ENCODE results near the gene SDK2.

Gene SDK2

GRCh38 chr17:73308017-73308823, 336.0 kb downstream of the SDK2 start:
- ChIA-PET CTCF (interaction anchor here (0.6 to 7.7 kb wide), 6 partner anchors 14 to 63 kb away, joined by 3 to 50 read pairs (median 4); no protein-coding TSS in a partner anchor), POLR2A (interaction anchor here (0.6 to 1.5 kb wide), 8 partner anchors 8 to 113 kb away, joined by 3 to 8 read pairs (median 4); a partner anchor contains a TSS)
- peaks cover 0 to 6% of the 10 kb centered on the region in 2 experiments; a peak in 1 of 3 replicates for H3K36me3 ChIP-seq (ENCODE audit: control insufficient read depth in 2 of 2, insufficient read depth in 1 of 2, low read length in 2 of 2)
- peaks cover 38% of the 10 kb centered on the region for H3K4me1 ChIP-seq (ENCODE audit: control insufficient read depth, insufficient read depth, low read length)
- H3K9me3 ChIP-seq (ENCODE audit: control insufficient read depth, insufficient read depth, low read depth, low read length), result no peaks in the 10 kb centered on the region
- H3K4me3 ChIP-seq (ENCODE audit: low read depth, low read length), result no peak overlapping the region
- H3K27ac ChIP-seq (ENCODE audit: extremely low read depth, low read depth, low read length), result peak overlapping the region; percentile 35
- TF ChIP-seq ZNF239 (tag by site-specific recombination; IDR thresholded peaks at IDR 0.05) (no peak), ZNF777 (tag by site-specific recombination; IDR thresholded peaks at IDR 0.05; ENCODE audit: borderline replicate concordance) (no peak), TRIM28 (IDR thresholded peaks at IDR 0.05; ENCODE audit: borderline replicate concordance, low read length) (no peak), ZNF2 (tag by site-specific recombination; IDR thresholded peaks at IDR 0.05) (0 out of 2 replicates have a peak, but pooled peaks have one; percentile 12), ZNF416 (tag by site-specific recombination; IDR thresholded peaks at IDR 0.05) (no peak), KLF8 (tag by site-specific recombination; IDR thresholded peaks at IDR 0.05) (no peak), ZNF341 (tag by site-specific recombination; IDR thresholded peaks at IDR 0.05; ENCODE audit: low read depth) (peak; percentile 70), ZSCAN23 (tag by site-specific recombination; IDR thresholded peaks at IDR 0.05) (no peak), ZNF114 (tag by site-specific recombination; IDR thresholded peaks at IDR 0.05) (no peak), ZNF791 (tag by site-specific recombination; IDR thresholded peaks at IDR 0.05) (no peak), SP2 (tag by site-specific recombination; IDR thresholded peaks at IDR 0.05) (peak; percentile 43; the same call in 1 of the 2 replicates), ZNF544 (tag by site-specific recombination; IDR thresholded peaks at IDR 0.05) (no peak), SCRT1 (tag by site-specific recombination; IDR thresholded peaks at IDR 0.05; ENCODE audit: borderline replicate concordance) (no peak), PRDM1 (tag by site-specific recombination; IDR thresholded peaks at IDR 0.05) (no peak), ZNF654 (tag by site-specific recombination; IDR thresholded peaks at IDR 0.05; ENCODE audit: low read depth) (no peak), WT1 (tag by site-specific recombination; IDR thresholded peaks at IDR 0.05) (no peak), ZNF488 (tag by site-specific recombination; IDR thresholded peaks at IDR 0.05) (no peak), HOXA7 (CRISPR knock-in tag; IDR thresholded peaks at IDR 0.05; ENCODE audit: borderline replicate concordance) (no peak), KLF16 (tag by site-specific recombination; IDR thresholded peaks at IDR 0.05) (no peak), MEIS1 (CRISPR knock-in tag; IDR thresholded peaks at IDR 0.05; ENCODE audit: borderline replicate concordance) (no peak), ZNF274 (IDR thresholded peaks at IDR 0.05; ENCODE audit: low read length) (no peak), ZNF274 (tag by site-specific recombination; IDR thresholded peaks at IDR 0.05; ENCODE audit: borderline replicate concordance) (no peak), PATZ1 (tag by site-specific recombination; IDR thresholded peaks at IDR 0.05) (peak; percentile 69; the same call in 1 of the 2 replicates), ZNF292 (tag by site-specific recombination; IDR thresholded peaks at IDR 0.05; ENCODE audit: borderline replicate concordance, low read depth) (no peak)
- TF ChIP-seq, protein P1, sequence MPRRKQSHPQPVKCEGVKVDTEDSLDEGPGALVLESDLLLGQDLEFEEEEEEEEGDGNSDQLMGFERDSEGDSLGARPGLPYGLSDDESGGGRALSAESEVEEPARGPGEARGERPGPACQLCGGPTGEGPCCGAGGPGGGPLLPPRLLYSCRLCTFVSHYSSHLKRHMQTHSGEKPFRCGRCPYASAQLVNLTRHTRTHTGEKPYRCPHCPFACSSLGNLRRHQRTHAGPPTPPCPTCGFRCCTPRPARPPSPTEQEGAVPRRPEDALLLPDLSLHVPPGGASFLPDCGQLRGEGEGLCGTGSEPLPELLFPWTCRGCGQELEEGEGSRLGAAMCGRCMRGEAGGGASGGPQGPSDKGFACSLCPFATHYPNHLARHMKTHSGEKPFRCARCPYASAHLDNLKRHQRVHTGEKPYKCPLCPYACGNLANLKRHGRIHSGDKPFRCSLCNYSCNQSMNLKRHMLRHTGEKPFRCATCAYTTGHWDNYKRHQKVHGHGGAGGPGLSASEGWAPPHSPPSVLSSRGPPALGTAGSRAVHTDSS (tag by site-specific recombination; IDR thresholded peaks at IDR 0.05), result no peak
- TF ChIP-seq, protein P2, sequence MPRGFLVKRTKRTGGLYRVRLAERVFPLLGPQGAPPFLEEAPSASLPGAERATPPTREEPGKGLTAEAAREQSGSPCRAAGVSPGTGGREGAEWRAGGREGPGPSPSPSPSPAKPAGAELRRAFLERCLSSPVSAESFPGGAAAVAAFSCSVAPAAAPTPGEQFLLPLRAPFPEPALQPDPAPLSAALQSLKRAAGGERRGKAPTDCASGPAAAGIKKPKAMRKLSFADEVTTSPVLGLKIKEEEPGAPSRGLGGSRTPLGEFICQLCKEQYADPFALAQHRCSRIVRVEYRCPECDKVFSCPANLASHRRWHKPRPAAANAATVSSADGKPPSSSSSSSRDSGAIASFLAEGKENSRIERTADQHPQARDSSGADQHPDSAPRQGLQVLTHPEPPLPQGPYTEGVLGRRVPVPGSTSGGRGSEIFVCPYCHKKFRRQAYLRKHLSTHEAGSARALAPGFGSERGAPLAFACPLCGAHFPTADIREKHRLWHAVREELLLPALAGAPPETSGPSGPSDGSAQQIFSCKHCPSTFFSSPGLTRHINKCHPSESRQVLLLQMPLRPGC (tag by site-specific recombination; IDR thresholded peaks at IDR 0.05), result no peak
- TF ChIP-seq, protein P3, sequence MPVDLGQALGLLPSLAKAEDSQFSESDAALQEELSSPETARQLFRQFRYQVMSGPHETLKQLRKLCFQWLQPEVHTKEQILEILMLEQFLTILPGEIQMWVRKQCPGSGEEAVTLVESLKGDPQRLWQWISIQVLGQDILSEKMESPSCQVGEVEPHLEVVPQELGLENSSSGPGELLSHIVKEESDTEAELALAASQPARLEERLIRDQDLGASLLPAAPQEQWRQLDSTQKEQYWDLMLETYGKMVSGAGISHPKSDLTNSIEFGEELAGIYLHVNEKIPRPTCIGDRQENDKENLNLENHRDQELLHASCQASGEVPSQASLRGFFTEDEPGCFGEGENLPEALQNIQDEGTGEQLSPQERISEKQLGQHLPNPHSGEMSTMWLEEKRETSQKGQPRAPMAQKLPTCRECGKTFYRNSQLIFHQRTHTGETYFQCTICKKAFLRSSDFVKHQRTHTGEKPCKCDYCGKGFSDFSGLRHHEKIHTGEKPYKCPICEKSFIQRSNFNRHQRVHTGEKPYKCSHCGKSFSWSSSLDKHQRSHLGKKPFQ (tag by site-specific recombination; IDR thresholded peaks at IDR 0.05), result 0 out of 2 replicates have a peak, but pooled peaks have one; percentile 15
- TF ChIP-seq, protein P4, sequence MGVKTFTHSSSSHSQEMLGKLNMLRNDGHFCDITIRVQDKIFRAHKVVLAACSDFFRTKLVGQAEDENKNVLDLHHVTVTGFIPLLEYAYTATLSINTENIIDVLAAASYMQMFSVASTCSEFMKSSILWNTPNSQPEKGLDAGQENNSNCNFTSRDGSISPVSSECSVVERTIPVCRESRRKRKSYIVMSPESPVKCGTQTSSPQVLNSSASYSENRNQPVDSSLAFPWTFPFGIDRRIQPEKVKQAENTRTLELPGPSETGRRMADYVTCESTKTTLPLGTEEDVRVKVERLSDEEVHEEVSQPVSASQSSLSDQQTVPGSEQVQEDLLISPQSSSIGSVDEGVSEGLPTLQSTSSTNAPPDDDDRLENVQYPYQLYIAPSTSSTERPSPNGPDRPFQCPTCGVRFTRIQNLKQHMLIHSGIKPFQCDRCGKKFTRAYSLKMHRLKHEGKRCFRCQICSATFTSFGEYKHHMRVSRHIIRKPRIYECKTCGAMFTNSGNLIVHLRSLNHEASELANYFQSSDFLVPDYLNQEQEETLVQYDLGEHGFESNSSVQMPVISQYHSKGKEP (tag by site-specific recombination; IDR thresholded peaks at IDR 0.05), result no peak
